Gastroesophageal sphincter (tissue), 4 donors: ENCODE results near the gene PRKCQ. TPM values are rescaled to one million over a fixed set of nuclear protein-coding genes. Genes with fewer than 3 reads are reported as not detected.

Experiments
- ATAC-seq: fragments of 150-250 bp; one replicate; pipeline ENCODE4 v1.9.1; 2016; ENCODE audit warnings: mild to moderate bottlenecking, moderate library complexity
- H3K27ac ChIP-seq, 4 donors: fragments of 200-600 bp; sonication (generic) in 3 of 4; 1 replicate in 3 of 4; 2 replicates in 1 of 4; pipeline ENCODE4 v1.5.1; 2016 to 2019
- H3K27me3 ChIP-seq: fragments of 200-600 bp; sonication (generic); one replicate; pipeline ENCODE4 v1.5.1; 2019
- H3K36me3 ChIP-seq, 2 donors: fragments of 200-600 bp; sonication (generic); one replicate each; pipeline ENCODE4 v1.5.1; 2019; ENCODE audit warnings: control low read depth in 1 of 2
- H3K4me1 ChIP-seq, 3 donors: fragments of 200-600 bp; sonication (generic); 1 replicate in 2 of 3; 2 replicates in 1 of 3; pipeline ENCODE4 v1.5.1; 2016 to 2019; ENCODE audit warnings: control low read depth in 2 of 3
- H3K4me3 ChIP-seq, 2 donors: fragments of 200-600 bp; sonication (generic); one replicate each; pipeline ENCODE4 v1.5.1; 2019; ENCODE audit warnings: mild to moderate bottlenecking in 1 of 2, moderate library complexity in 1 of 2
- H3K9me3 ChIP-seq, 3 donors: fragments of 200-600 bp; sonication (generic); one replicate each; pipeline ENCODE4 v1.5.1; 2017 to 2019; ENCODE audit warnings: control low read depth in 2 of 3
- CTCF ChIP-seq, 4 experiments: fragments of 200-600 bp in 2 of 4; fragments of 450-650 bp in 2 of 4; sonication (generic) in 1 of 4; IDR thresholded peaks; one replicate each; pipeline ENCODE4 v1.5.1; 2017 to 2019; ENCODE audit warnings: antibody characterized with exemption in 4 of 4, mild to moderate bottlenecking in 2 of 4, moderate library complexity in 2 of 4
- EP300 ChIP-seq: sonication (generic); formaldehyde crosslinking; IDR thresholded peaks from one replicate; pipeline ENCODE4 v1.6.1; 2017; ENCODE audit warnings: antibody characterized with exemption, mild to moderate bottlenecking
- POLR2A ChIP-seq, 2 donors: fragments of 450-650 bp; IDR thresholded peaks; one replicate each; pipeline ENCODE4 v1.6.1; 2017; ENCODE audit warnings: antibody characterized with exemption in 2 of 2, mild to moderate bottlenecking in 2 of 2, moderate library complexity in 1 of 2
- POLR2AphosphoS5 ChIP-seq: sonication (generic); formaldehyde crosslinking; IDR thresholded peaks from one replicate; pipeline ENCODE4 v1.6.1; 2017; ENCODE audit warnings: antibody characterized with exemption
- WGBS, 2 donors: methylation state at CpG; one replicate each; pipeline ENCODE4 v1.1.5; 2018; ENCODE audit warnings: low coverage in 1 of 2; 5-methylcytosine and 5-hydroxymethylcytosine counted together
- total RNA-seq, 4 donors: library from RNA; depleted of rRNA; stranded (reverse); fragments of >200 nt; gene quantifications; one replicate each; pipeline ENCODE4 v1.1.0, GENCODE V29; 2016

The PRKCQ gene
- total RNA-seq, 4 donors from 2014 or later: 2.0 to 7.6 (median 4.3) TPM

GRCh38 chr10:6537770-6538169 is 42.3 kb downstream of the PRKCQ start:
- 67% methylated on average over 1 of the region's 5 CpGs; no CpG with 5 or more reads in 1 of the 2 donors for WGBS, 2 donors
- Histone ChIP-seq H3K4me1 (no peaks in the 10 kb centered on the region), H3K36me3 (no peaks in the 10 kb centered on the region), H3K27ac (no peak overlapping the region), H3K9me3 (no peaks in the 10 kb centered on the region), H3K4me3 (no peak overlapping the region), H3K27me3 (no peaks in the 10 kb centered on the region)
- no peak for TF ChIP-seq POLR2AphosphoS5
- no peak for TF ChIP-seq CTCF (IDR thresholded peaks at IDR 0.05)
- no peak for TF ChIP-seq POLR2A (IDR thresholded peaks at IDR 0.05)
- no peak for ATAC-seq

GRCh38 chr10:6536102-6536501 is 44.0 kb downstream of the PRKCQ start:
- Histone ChIP-seq H3K4me3 (no peak overlapping the region), H3K9me3 (no peaks in the 10 kb centered on the region), H3K36me3 (no peaks in the 10 kb centered on the region), H3K27me3 (no peaks in the 10 kb centered on the region), H3K4me1 (no peaks in the 10 kb centered on the region), H3K27ac (no peak overlapping the region)
- WGBS, 2 donors: 78 to 94% methylated on average over 2 of the region's 3 CpGs
- ATAC-seq: no peak
- no peak for TF ChIP-seq CTCF (IDR thresholded peaks at IDR 0.05)
- no peak for TF ChIP-seq POLR2A (IDR thresholded peaks at IDR 0.05)
- TF ChIP-seq EP300: no peak
- TF ChIP-seq POLR2AphosphoS5: no peak

GRCh38 chr10:6535156-6535764 is 44.8 kb downstream of the PRKCQ start:
- H3K27me3 ChIP-seq: no peaks in the 10 kb centered on the region
- TF ChIP-seq POLR2A (IDR thresholded peaks at IDR 0.05): no peak
- TF ChIP-seq POLR2AphosphoS5: no peak
- TF ChIP-seq CTCF (IDR thresholded peaks at IDR 0.05): no peak
- no peak for TF ChIP-seq EP300
- H3K4me1 ChIP-seq: no peaks in the 10 kb centered on the region
- H3K27ac ChIP-seq: no peak overlapping the region
- no peaks in the 10 kb centered on the region for H3K36me3 ChIP-seq
- ATAC-seq: no peak
- no peaks in the 10 kb centered on the region for H3K9me3 ChIP-seq
- WGBS, 2 donors: 94 to 95% methylated on average over 10 to 11 of the region's 11 CpGs
- no peak overlapping the region for H3K4me3 ChIP-seq

- TF ChIP-seq POLR2AphosphoS5 (no peak), CTCF (IDR thresholded peaks at IDR 0.05) (no peak), EP300 (no peak), POLR2A (IDR thresholded peaks at IDR 0.05) (no peak)
- WGBS, 2 donors: 78 to 85% methylated on average over 5 of the region's 5 CpGs
- Histone ChIP-seq H3K9me3 (no peaks in the 10 kb centered on the region), H3K27me3 (no peaks in the 10 kb centered on the region), H3K36me3 (no peaks in the 10 kb centered on the region), H3K27ac (no peak overlapping the region), H3K4me3 (no peak overlapping the region), H3K4me1 (no peaks in the 10 kb centered on the region)
- no peak for ATAC-seq
Measured at GRCh38 chr10:6532321-6532720, 47.8 kb downstream of the PRKCQ start.

GRCh38 chr10:6530966-6531365 is 49.1 kb downstream of the PRKCQ start:
- no peaks in the 10 kb centered on the region for H3K27me3 ChIP-seq
- no peak overlapping the region for H3K27ac ChIP-seq
- ATAC-seq: no peak
- no peak overlapping the region for H3K4me3 ChIP-seq
- H3K36me3 ChIP-seq: no peaks in the 10 kb centered on the region
- 49% methylated on average over 2 of the region's 4 CpGs; no CpG with 5 or more reads in 1 of the 2 donors for WGBS, 2 donors
- no peaks in the 10 kb centered on the region for H3K9me3 ChIP-seq
- H3K4me1 ChIP-seq: no peaks in the 10 kb centered on the region
- TF ChIP-seq EP300 (no peak), POLR2AphosphoS5 (no peak), POLR2A (IDR thresholded peaks at IDR 0.05) (no peak), CTCF (IDR thresholded peaks at IDR 0.05) (no peak)
